ENCODE results near the gene PSMB2.

DNA sequence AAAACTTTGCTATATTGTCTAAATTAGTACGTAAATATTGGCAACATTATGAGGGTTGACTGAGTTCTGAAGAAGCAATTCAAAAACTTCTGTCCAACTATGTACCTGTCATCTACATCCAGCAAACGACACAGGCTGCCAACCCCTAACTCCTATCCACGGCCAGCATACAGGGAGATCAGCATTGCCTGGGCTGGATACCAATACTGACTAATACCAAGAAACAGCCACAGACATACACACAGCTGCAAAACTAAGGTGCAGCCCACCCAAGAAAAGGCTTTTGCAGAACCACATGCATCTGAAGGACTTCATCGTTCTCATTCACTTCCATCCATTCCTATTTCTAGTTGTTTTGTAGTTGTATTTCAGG lies 86.1 kb downstream of the PSMB2 start:
- TF ChIP-seq, protein P1, sequence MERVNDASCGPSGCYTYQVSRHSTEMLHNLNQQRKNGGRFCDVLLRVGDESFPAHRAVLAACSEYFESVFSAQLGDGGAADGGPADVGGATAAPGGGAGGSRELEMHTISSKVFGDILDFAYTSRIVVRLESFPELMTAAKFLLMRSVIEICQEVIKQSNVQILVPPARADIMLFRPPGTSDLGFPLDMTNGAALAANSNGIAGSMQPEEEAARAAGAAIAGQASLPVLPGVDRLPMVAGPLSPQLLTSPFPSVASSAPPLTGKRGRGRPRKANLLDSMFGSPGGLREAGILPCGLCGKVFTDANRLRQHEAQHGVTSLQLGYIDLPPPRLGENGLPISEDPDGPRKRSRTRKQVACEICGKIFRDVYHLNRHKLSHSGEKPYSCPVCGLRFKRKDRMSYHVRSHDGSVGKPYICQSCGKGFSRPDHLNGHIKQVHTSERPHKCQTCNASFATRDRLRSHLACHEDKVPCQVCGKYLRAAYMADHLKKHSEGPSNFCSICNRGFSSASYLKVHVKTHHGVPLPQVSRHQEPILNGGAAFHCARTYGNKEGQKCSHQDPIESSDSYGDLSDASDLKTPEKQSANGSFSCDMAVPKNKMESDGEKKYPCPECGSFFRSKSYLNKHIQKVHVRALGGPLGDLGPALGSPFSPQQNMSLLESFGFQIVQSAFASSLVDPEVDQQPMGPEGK (CRISPR knock-in tag; IDR thresholded peaks at IDR 0.05; ENCODE audit: borderline replicate concordance), result no peak
- TF ChIP-seq RARB (CRISPR knock-in tag; IDR thresholded peaks at IDR 0.05) (no peak), ARNTL (CRISPR knock-in tag; IDR thresholded peaks at IDR 0.05; ENCODE audit: borderline replicate concordance, low read depth) (no peak)
- TF ChIP-seq, protein P2, sequence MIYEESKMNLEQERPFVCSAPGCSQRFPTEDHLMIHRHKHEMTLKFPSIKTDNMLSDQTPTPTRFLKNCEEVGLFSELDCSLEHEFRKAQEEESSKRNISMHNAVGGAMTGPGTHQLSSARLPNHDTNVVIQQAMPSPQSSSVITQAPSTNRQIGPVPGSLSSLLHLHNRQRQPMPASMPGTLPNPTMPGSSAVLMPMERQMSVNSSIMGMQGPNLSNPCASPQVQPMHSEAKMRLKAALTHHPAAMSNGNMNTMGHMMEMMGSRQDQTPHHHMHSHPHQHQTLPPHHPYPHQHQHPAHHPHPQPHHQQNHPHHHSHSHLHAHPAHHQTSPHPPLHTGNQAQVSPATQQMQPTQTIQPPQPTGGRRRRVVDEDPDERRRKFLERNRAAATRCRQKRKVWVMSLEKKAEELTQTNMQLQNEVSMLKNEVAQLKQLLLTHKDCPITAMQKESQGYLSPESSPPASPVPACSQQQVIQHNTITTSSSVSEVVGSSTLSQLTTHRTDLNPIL (CRISPR knock-in tag; IDR thresholded peaks at IDR 0.05; ENCODE audit: low read depth), result no peak

Measured in SK-N-SH treated with all-trans-retinoic acid at 6 μM for 48 hours (cell line).